DMS79 treated with DMSO at 0.1 percent for 48 hours (cell line): ENCODE results near the gene PDLIM7.
A peak's percentile ranks its signal among the peaks of the same experiment; 100 is the strongest.
"Not testable (repeated sequence)": the region's sequence is repeated elsewhere in the genome, so short reads cannot be mapped to it uniquely, and the experiment has no call there.

ENCODE experiments used
- DNase-seq: peaks from one replicate; lab custom pipeline; 2025; lab: John Stamatoyannopoulos, UW

PDLIM7 gene, protein sequence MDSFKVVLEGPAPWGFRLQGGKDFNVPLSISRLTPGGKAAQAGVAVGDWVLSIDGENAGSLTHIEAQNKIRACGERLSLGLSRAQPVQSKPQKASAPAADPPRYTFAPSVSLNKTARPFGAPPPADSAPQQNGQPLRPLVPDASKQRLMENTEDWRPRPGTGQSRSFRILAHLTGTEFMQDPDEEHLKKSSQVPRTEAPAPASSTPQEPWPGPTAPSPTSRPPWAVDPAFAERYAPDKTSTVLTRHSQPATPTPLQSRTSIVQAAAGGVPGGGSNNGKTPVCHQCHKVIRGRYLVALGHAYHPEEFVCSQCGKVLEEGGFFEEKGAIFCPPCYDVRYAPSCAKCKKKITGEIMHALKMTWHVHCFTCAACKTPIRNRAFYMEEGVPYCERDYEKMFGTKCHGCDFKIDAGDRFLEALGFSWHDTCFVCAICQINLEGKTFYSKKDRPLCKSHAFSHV

DNA sequence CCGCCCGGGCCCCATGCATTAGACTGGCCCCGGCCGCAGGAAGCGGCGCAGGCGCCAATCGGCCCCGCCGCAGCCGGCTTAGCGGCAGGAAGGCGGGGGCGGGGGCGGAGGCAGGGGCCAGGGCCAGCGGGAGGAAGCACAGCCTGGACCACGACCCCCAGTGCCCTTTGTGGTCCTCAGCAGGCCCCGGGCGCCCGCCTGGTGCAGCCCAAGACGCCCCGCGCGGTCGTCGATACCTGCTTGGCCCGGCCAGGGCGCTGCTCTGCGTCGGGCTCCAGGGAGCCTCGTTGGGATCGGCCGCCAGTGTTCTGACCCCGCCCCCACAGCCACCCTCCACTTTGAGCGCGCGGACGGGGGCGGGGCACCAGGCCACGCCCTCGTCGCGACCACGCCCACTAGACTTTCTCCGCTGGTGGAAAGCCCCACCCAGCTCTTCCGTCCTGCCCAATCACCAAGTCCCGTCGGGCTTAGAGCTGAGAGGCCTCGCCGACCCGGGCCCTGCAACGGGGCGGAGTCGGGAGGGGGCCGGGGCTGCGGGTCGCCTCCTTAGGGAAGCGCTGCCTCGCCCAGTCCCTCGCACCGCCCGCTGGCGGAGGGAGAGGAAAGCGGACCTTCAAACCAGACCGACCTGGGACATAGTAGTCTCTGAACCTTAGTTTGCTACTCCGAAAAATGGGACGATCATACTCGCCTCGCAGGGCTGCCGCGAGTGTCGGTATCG lies at the start of gene PDLIM7:
Gene PDLIM7, minus strand, starts transcription at position 313 of the 721 bp plus-strand sequence. CDS start 1,092 bp downstream, outside the sequence.
- DNase-seq, result peak; percentile 69

DNA sequence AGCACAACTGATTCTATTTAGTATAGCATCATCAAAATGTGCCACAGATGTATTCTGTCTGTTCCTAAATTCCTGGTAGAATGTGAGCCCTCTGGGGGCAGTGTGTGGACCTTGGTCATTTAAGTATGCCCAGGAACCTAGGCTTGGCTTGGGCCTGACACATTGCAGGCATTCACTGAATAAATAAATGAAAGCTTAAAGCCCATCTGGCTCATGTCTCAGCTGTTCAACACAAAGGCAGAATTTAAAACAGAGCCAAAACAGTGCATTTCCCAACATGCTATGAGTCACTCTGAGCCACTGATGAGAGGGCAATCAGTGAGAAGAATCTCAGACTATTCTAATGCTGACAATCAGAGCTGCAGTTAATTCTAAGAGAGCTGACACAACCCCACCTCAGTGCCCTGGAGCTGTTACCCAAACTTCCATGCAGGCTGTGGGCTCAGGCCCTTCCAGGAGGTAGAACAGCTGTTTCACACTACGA lies 48.9 kb upstream of the PDLIM7 start:
- no peak for DNase-seq

DNA sequence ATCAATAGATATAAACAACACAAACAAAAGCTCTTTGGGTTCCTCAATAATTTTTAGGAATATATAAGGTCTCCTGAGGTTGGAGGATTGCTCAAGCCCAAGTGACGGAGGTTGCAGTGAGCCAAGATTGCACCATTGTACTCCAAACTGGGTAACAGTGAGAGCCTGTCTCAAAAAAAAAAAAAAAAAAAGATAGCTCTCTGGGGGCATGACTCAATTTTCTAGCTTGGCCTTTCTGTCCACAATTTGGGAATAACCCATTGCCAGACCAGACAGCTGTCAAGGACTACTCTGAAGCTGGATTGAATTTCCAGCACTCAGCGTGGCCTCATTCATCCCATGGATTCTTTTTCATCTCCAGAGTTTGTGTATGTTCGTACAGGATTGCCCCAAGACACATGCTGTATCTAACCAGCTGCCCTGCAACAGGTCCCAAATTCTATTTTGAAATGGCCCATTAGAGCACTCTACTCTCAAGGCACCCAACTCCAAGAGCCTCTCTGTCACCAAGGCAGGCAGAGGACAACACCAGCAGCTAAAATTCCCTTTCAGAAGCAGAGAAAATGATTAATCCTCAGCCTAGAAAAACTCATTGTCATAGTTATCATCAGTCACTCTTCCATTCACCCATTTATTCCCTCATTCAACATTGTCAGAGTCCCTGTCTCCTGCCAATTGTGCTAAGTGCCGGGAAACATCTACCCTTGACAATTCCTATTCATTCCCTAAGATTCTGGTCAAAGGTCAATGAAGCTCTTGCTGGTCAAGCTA lies 48.3 kb upstream of the PDLIM7 start:
- DNase-seq, result no peak

DNA sequence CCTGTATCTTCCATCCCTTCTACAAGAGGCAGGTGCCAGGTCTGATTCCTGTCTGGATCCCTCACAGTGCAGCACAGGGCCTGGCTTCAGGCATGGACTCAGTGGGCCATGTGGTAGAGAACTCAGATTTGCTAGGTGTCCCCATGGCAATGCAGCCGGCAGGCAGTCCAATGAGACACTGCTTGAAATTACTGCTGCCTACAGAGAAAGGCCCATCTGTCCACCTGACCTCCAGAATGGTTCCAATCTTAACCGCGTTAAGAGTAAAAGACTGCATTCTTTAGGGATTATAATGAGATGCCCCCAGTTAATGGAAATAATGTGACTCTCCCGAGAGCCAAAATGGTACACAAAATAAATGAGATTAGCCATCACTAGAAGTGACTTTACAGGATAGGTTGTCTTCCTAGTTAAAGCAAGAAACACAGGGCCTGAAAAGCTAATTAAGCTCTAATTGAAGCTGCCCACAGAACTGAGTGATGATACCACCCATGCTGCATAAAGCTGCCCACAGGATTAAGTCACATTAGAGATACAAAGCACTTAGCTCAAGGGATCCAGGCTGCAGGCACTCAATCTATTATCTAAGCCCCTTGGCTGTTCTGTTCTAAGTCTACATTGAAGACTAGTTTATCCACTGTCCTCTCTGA lies 45.5 kb upstream of the PDLIM7 start:
- DNase-seq, result no peak

DNA sequence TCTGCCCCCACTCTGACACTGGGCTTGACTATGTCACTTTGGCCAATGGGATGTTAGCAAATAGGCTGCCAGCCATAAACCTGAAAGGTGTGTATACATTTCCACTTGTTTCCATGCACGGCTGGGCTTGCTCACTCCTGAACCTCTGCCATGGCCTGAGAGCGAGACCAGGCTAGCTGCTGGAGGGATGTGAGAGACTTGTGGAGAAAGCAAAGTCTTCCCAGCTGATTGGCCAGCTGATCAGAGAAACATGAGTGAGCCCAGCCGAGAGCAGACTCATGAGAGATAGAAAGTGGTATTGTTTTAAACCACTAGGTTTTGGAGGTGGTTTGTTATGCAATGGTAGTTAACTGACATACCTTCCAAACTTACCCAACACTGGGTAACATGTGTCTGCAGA lies 43.0 kb upstream of the PDLIM7 start:
- no peak for DNase-seq

DNA sequence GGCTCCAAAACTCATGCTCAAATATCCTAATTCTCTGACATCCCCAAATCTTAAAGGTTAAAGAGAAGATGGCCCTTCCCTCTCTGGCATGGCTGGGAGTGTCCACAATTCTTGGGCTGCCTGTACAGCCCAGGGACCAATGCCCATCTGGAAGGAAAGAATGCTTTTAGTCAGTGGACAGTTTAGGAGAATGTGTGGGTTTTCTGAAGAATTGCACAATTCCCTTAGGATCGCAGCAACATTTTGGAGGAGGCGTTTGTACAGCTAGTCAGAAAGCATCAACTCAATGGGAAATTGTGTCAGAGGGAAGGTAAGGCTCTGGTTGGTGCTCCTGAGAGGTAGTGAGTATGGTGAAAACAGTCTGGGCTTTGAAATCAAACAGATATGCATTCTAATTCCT lies 42.0 kb upstream of the PDLIM7 start:
- DNase-seq, result no peak

DNA sequence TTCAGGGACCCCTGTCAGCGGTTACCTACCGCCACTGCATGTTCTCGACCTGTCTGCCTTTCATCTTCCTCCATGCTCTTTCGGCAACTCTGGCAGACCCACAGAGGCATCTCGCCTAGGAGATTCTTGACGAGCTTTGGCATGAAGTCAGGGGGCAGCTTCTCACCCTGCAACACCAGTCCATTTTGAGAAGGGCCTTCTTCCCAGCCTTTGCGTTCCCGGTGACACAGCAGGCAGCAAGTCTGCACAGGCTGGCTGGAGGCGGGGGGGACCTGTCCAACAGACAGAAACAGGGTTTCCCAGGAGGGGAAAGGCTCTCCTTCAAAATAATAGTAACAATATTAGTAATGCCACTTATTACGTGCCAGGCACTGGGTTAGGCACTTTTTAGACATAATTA lies 41.5 kb upstream of the PDLIM7 start:
- no peak for DNase-seq

DNA sequence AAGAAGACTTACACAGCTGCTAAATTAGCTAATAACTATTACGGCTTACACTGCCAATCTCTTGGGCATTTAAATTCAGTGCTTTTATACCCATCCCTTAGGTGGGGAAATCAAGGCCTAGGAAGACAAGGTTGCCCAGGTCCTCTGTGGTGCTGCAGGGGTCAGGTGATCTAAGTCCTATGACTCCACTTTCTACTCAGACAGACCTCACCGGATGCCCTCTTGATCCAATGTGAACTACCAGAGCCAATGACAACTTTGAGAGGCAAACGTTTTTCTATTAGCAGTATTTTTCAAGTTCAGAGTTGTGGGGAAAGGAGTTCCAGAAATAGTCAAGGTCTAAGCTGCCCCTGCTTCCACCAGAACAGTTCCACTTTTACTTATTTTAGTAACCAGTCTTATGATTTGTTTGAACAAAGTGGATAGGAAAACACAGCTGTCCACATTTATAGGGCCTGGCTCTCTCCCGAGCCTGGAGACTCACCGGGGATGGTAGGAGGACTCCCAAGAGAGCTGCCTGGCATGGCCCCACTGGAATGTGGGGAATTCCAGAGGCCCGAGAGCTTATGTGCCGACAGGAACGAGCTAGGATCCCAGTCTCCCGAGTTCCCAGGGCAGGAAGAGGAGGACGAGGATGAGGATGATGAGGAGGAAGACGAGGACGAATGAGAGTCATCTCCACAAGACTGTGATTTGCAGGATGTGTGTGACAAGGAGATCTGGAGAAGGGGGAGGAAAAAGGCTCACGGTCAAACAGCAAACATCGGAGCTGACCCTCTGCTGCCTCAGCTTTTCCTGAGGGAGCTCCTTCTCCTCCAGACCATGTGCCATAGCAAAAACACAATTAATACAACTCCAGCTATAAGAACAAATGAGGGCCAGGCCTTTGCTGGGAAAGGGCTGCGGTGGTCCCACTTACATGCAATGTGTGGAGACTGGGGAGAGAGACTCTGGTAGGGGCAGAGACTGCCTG lies 40.3 kb upstream of the PDLIM7 start:
- no peak for DNase-seq

DNA sequence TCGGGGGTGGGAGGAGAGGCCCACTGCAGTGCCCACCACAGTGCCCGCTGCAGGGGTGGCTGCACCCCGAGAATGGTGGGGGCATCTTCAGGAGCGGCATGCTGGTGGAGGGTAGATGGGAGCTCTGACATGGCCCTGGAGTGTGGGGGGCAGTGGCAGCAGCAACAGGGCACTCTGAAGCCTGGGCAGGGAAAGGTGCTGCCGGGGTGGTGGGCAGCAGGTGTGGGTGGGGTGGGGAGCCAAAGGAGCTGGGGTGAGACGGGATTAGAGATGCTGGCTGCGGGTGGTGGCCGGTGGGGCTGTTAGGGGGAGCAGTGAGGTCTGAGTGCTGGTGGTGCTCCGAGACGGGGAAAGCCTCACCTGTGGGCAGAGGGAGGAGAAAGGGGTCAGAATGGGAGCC lies 39.0 kb upstream of the PDLIM7 start:
- DNase-seq, result no peak

DNA sequence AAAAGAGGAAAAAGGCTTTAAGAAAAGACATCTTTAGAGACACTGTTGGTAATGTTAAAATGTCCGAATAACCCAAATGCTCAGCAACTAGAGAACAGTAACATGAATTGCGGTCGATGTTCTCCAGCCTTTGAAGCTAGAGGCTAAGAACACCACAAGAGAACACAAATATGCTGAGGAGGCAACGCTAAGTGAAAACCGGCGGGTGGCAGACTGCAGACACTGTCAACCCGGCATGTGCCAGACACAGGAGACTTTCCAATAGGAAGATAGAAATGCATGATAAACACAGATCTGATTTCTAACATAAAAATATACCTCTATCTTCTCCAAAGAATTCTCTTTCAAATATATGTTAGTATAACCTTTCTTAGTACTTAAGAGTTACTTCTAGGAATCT lies 37.7 kb upstream of the PDLIM7 start:
- DNase-seq, result no peak

DNA sequence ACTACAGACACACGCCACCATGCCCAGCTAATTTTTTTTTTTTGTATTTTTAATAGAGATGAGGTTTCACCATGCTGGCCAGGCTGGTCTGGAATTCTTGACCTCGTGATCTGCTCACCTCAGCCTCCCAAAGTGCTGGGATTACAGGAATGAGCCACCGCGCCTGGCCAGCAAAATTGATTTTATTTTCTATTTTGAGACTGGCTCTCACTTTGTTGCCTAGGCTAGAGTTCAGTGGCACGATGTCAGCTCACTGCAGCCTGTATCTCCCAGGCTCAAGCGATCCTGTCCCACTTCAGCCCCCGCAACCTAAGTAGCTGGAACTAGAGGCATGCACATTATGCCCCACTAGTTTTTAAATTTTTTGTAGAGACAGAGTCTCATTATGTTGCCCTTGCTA lies 37.0 kb upstream of the PDLIM7 start:
- DNase-seq, result not testable (repeated sequence)

DNA sequence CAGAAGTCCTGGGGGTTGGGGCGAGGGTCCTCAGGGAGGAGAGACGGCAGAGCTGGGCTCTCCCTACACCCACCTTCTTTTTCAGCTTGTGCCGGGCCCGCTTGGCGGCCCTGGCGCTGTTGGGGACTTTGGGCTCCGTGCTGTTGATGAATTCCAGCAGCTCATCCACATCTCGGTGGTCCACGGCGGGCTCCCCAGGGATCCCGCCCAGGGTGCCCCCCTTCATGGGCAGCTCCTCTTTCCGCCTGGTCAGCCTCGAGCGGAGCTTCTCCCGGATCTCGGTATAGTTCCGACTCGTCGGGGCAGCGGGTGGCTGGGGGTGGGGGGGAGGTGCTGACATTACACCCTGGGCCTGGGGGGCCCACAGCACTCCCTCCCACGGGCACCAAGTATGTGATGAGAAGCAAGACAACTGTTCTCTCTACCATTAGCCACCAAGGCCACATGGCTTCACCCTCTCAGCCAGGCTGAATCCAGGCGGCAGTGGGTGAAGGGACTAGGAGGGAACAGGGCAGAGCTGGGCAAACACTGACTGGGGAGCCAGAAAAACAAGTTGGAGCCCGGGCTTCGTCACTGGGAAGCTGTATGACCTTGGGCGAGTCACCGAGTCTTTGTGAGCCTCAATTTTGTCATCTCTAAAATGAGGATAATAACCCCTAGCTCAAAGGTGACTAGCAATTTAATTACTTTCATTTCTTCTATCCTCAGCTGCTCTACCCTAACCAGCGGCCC lies 34.0 kb upstream of the PDLIM7 start:
- DNase-seq, result no peak

DNA sequence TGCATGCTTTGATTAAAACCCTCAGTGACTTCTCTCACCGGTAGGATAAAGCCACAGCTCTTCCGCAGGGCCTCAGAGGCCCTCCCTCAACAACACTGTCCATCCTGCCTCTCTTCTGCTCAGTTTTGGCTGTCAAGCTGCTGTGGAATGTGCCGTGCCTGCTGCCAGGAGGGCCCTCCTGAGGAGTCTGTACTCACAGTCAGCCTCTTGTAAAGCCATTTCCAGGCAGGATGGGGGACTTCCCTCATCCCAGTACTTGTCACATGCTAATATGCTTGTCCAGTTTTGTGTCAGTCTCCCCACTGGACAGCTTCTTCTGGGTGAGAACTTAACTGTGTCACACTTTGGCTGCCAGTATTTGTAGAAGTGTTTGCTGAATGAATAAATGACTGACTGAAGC lies 33.2 kb upstream of the PDLIM7 start:
- DNase-seq, result no peak

DNA sequence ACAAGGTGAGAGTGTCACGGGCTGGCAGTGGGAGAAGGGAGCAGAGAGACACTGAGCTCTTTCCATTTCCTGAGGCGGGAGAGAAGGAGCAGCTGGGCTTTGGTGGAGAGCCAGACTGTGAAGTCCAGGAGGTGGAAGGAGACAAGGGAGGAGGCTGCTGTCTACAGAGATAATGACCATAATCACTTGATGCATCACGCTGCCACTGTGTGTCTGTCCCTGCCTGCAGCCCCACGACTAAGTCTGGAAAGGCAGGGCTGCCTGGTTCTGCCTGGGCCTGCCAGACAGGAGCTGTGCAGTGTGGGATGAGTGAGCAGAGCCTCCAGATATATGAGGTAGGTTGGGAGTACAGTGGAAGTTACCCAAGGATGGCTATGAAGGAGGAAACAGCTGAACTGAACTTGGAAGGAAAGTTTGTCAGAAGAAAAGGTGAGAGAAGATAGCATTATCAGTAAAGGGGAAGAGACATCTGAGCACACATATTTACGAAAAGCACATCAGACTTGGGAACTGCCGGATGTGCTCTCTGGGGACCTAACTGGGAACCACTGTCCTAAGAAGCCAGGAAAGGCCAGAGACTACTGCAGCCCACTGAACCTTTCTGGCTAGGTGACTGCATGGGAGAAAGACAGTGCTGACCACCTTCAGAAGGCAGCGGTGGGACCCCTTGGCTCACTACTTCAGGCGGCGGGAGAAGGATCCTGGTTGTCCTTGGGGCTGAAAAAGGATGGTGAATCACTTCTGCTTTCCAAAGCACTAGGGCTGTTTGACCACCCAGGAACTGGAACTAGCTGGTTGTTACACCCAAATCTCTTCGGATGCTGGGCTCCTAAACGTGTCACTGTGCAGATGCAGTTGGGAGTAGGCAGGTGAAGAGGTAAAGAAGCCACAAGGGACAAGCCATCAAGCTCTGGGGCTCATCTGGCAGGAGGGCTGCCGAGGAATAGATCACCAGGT lies 32.1 kb upstream of the PDLIM7 start:
- no peak for DNase-seq

DNA sequence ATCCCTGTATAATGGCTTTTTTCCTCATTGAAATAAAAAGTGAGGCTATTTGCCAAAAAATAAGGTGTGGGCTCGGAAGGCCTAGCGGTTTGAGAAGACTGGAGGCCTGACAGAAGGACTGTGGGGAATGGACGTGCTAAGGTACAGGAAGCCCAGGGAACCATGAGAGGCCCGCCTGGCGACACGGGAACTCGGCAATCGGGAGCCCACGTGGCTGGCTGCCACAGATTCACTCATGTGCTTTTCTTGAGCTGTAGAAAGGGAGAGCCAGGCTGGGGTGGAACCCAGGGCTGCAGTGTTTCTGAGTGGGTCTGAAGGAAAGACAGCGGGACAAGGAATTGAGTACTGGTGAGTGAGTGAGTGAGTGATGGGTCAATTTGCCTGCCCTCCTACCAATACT lies 31.2 kb upstream of the PDLIM7 start:
- no peak for DNase-seq

DNA sequence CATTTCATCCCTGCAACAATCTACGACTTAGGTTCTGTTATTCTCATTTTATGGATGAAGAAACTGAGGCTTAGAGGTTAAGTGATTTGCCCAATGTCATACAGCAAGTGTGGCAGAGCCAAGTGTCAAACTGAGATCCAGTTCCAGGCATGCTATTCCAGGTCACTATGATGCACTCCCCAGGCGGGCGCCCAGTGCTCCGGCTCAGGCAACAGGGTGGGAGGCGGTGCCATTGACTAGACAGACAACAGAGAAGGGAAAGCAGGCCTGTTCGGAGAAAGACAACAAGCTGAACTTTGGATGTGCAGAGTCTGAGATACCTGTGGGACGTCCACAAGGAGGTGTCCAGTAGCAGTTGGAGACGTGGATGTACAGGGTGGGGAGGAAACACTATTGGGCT lies 30.2 kb upstream of the PDLIM7 start:
- DNase-seq, result no peak

DNA sequence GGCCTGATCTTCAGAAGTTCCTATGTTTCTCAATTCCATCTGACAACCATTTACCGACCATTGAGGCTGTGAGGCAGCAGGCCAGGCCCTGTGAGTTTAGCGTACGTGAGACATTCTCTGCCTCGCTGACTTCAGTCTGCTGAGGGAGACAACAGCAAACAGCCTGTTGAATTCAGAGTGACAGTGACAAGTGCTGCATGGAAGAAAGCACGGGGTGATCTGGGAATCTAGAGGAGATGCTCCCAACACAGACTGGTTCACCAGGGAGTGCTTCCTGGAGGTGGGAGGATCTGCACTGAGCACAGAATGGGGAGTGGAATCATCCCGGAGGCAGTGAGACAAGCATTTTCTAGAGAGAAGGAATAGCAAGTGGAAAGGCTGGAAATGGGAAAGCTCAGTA lies 29.4 kb upstream of the PDLIM7 start:
- DNase-seq, result no peak

DNA sequence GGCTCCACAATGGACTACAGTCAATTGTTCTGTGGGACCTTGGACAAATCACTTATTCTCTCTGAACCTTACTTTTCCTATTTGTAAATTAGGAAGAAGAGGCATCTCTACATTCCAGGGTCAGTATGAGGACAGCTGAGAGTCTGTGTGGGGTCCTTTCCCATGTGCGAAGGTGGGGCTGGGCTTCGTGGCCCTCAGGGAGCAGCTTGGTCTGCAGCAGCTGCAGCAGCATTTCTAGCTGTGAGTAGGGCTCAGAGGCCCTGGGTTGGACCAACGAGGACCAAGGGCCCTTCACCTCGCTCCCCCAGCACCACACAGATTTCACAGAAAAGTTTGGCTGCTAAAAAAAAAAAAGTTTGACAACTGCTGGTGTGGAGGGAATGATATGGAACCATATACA lies 28.8 kb upstream of the PDLIM7 start:
- DNase-seq, result no peak
